Neural cell (in vitro differentiated cells): ENCODE measurements around the gene TBCK. TPM values are rescaled to one million over a fixed set of nuclear protein-coding genes. Genes with fewer than 3 reads are reported as not detected.

Experiments used
- H2AFZ ChIP-seq: fragments of 200-600, 300-800 bp; sonication (generic), shearing (Covaris generic); 2 replicates; pipeline ENCODE4 v1.6.0; 2014; ENCODE audit warnings: low read depth, mild to moderate bottlenecking, antibody characterized with exemption, low read length, moderate library complexity
- H3F3A ChIP-seq: fragments of 200-600 bp; shearing (Covaris generic); 2 replicates; pipeline ENCODE4 v1.6.1; 2016; ENCODE audit warnings: mild to moderate bottlenecking, moderate library complexity, mixed read lengths, antibody characterized with exemption, low read length; ENCODE audit not compliant: insufficient read depth, poor library complexity, severe bottlenecking
- H3K27ac ChIP-seq: fragments of 200-600, 300-800 bp; sonication (generic), shearing (Covaris generic); 2 replicates; pipeline ENCODE4 v1.5.1; 2014; ENCODE audit warnings: mild to moderate bottlenecking, low read length, moderate library complexity
- H3K27me3 ChIP-seq: fragments of 300-800, 200-600 bp; sonication (generic), shearing (Covaris generic); 2 replicates; pipeline ENCODE4 v1.6.0; 2014; ENCODE audit warnings: mild to moderate bottlenecking, low read depth, low read length, moderate library complexity; ENCODE audit not compliant: insufficient read depth
- H3K36me3 ChIP-seq: fragments of 300-800, 200-600 bp; sonication (generic), shearing (Covaris generic); 2 replicates; pipeline ENCODE4 v1.5.1; 2014; ENCODE audit warnings: mild to moderate bottlenecking, antibody characterized with exemption, low read length, moderate library complexity; ENCODE audit not compliant: insufficient read depth
- H3K4me2 ChIP-seq: fragments of 300-800, 200-600 bp; sonication (generic), shearing (Covaris generic); 2 replicates; pipeline ENCODE4 v1.6.0; 2014; ENCODE audit warnings: mild to moderate bottlenecking, low read length
- H3K4me3 ChIP-seq: fragments of 300-800, 200-600 bp; sonication (generic), shearing (Covaris generic); 2 replicates; pipeline ENCODE4 v1.5.1; 2014; ENCODE audit warnings: mild to moderate bottlenecking, low read length, moderate library complexity
- H3K79me2 ChIP-seq: fragments of 200-600 bp; shearing (Covaris generic); replicated peaks from 2 replicates; pipeline ENCODE4 v1.6.0; 2014; ENCODE audit warnings: mild to moderate bottlenecking, low read length, moderate library complexity; ENCODE audit not compliant: insufficient read depth
- H3K9ac ChIP-seq: fragments of 300-800, 200-600 bp; sonication (generic), shearing (Covaris generic); 2 replicates; pipeline ENCODE4 v1.6.1; 2016; ENCODE audit warnings: mild to moderate bottlenecking, low read length, mixed read lengths
- H3K9me2 ChIP-seq: fragments of 200-600 bp; shearing (Covaris generic); 2 replicates; pipeline ENCODE4 v1.6.1; 2016; ENCODE audit warnings: mild to moderate bottlenecking, low read length, mixed read lengths; ENCODE audit not compliant: insufficient read depth
- H3K9me3 ChIP-seq: fragments of 200-600, 300-800 bp; sonication (generic), shearing (Covaris generic); 2 replicates; pipeline ENCODE4 v1.6.1; 2016; ENCODE audit warnings: mild to moderate bottlenecking, mixed run types, low read length, moderate library complexity, mixed read lengths
- H4K20me1 ChIP-seq: fragments of 200-600 bp; shearing (Covaris generic); 2 replicates; pipeline ENCODE4 v1.6.1; 2016; ENCODE audit warnings: mild to moderate bottlenecking, mixed run types; ENCODE audit not compliant: insufficient read depth
- EP300 ChIP-seq: fragments of 450-650 bp; conservative IDR thresholded peaks from 2 replicates; pipeline ENCODE4 v1.6.1; 2014; ENCODE audit warnings: antibody characterized with exemption, mild to moderate bottlenecking, moderate library complexity; ENCODE audit not compliant: poor library complexity, severe bottlenecking
- EZH2 ChIP-seq: fragments of 200-600, 300-800 bp; shearing (Covaris generic), sonication (generic); IDR thresholded peaks from 2 replicates; pipeline ENCODE4 v1.6.1; 2014; ENCODE audit warnings: antibody characterized with exemption, low read length, borderline replicate concordance, mild to moderate bottlenecking; ENCODE audit not compliant: insufficient read depth, poor library complexity, severe bottlenecking
- MXI1 ChIP-seq: fragments of 450-650 bp; conservative IDR thresholded peaks from 2 replicates; pipeline ENCODE4 v1.6.1; 2014; ENCODE audit warnings: antibody characterized with exemption, mild to moderate bottlenecking; ENCODE audit not compliant: poor library complexity, severe bottlenecking
- POLR2AphosphoS5 ChIP-seq: IDR thresholded peaks from 2 replicates; pipeline ENCODE4 v1.6.1; 2012
- RAD21 ChIP-seq: fragments of 450-650 bp; conservative IDR thresholded peaks from 2 replicates; pipeline ENCODE4 v1.6.1; 2014; ENCODE audit warnings: antibody characterized with exemption, mild to moderate bottlenecking, moderate library complexity
- REST ChIP-seq: IDR thresholded peaks from 2 replicates; pipeline ENCODE4 v1.6.1; 2012; ENCODE audit warnings: borderline replicate concordance
- SMC3 ChIP-seq: fragments of 450-650 bp; conservative IDR thresholded peaks from 2 replicates; pipeline ENCODE4 v1.6.1; 2014; ENCODE audit warnings: antibody characterized with exemption, mild to moderate bottlenecking, moderate library complexity; ENCODE audit not compliant: poor library complexity
- TAF1 ChIP-seq: IDR thresholded peaks from 2 replicates; pipeline ENCODE4 v1.6.1; 2012; ENCODE audit warnings: low read depth
- polyA plus RNA-seq: library from polyadenylated mRNA; depleted of rRNA; stranded (reverse); fragments of >200 nt; gene quantifications from 2 replicates; pipeline ENCODE4 v1.2.3, GENCODE V29; 2014
- TF ChIP-seq, protein P1 (sequence below): fragments of 450-650 bp; IDR thresholded peaks from 2 replicates; pipeline ENCODE4 v1.5.1; 2014; ENCODE audit warnings: antibody characterized with exemption, mild to moderate bottlenecking, moderate library complexity; ENCODE audit not compliant: poor library complexity, severe bottlenecking

Gene TBCK
- polyA plus RNA-seq, 1 donor from 2014 or later, result 55.0 TPM

DNA sequence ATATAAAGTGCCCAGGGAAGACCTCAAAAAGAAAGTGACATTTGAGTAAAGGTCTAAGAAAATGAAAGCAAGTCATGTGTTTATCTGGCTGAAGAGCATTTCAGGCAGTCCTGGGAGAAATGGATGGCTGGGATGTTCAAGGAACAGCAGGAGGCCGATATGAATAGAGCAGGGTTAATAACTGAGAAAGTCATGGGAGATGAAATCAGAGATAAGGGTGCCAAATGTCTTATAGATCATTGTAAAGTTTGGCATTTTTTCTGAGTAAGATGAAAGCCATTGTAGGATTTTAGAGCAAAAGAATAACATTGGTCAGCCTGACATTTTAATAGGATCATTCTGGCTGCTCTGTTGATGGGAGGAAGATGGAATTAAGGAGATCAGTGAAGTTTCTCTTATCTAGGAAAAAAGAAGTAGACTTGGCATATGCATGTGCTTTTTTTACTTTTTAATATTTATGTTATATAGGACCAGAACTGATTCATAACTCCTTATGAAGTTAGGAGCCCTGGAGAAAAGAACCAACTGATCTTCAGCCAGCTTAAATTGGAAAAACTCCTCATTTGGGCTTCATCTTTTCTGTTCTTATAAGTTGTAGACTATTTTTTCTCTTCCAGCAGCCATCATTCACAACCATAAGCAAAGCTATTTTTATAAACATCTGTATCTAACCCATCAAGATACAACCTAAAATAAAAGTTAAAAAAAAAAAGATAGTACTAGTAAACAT, 18.9 kb upstream of the TBCK start:
- no peak overlapping the region for H3K9ac ChIP-seq
- no peaks in the 10 kb centered on the region for H3K79me2 ChIP-seq
- no peak overlapping the region for H3K4me3 ChIP-seq
- peaks cover 12% of the 10 kb centered on the region for H3K36me3 ChIP-seq
- no peaks in the 10 kb centered on the region for H3K9me2 ChIP-seq
- H2AFZ ChIP-seq, result no peak overlapping the region
- no peak overlapping the region for H3K27ac ChIP-seq
- no peaks in the 10 kb centered on the region for H3K27me3 ChIP-seq
- H3K9me3 ChIP-seq, result no peaks in the 10 kb centered on the region
- H3F3A ChIP-seq, result no peaks in the 10 kb centered on the region
- H3K4me2 ChIP-seq, result no peak overlapping the region
- no peak for TF ChIP-seq REST
- no peak for TF ChIP-seq MXI1
- no peak for TF ChIP-seq POLR2AphosphoS5
- no peak for TF ChIP-seq SMC3
- TF ChIP-seq, protein P1, sequence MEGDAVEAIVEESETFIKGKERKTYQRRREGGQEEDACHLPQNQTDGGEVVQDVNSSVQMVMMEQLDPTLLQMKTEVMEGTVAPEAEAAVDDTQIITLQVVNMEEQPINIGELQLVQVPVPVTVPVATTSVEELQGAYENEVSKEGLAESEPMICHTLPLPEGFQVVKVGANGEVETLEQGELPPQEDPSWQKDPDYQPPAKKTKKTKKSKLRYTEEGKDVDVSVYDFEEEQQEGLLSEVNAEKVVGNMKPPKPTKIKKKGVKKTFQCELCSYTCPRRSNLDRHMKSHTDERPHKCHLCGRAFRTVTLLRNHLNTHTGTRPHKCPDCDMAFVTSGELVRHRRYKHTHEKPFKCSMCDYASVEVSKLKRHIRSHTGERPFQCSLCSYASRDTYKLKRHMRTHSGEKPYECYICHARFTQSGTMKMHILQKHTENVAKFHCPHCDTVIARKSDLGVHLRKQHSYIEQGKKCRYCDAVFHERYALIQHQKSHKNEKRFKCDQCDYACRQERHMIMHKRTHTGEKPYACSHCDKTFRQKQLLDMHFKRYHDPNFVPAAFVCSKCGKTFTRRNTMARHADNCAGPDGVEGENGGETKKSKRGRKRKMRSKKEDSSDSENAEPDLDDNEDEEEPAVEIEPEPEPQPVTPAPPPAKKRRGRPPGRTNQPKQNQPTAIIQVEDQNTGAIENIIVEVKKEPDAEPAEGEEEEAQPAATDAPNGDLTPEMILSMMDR, result no peak
- TF ChIP-seq TAF1, result no peak
- no peak for TF ChIP-seq RAD21
- no peak for TF ChIP-seq EP300
- no peak for TF ChIP-seq EZH2
- no peaks in the 10 kb centered on the region for H4K20me1 ChIP-seq

DNA sequence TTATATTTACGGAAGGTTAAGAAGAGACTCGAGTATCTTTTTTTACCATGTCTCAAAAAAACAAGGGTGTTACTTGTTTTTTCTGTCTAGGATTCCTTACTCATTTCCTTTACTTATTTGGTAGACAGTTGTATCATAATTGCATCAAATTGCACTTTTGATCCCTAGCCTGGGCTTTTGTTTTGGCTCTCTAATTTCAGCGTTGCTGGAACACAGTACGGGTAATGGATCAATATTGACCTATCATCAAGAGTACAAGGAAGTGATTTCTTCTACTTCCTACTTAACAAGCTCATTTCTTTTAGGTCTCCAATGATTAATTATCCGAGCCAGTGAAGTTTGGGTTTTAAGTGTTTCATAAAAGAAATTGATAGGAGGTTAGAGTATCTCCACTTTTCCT, 17.2 kb upstream of the TBCK start:
- H3K36me3 ChIP-seq, result peaks cover 17% of the 10 kb centered on the region
- no peaks in the 10 kb centered on the region for H3F3A ChIP-seq
- no peak overlapping the region for H3K4me2 ChIP-seq
- no peak overlapping the region for H2AFZ ChIP-seq
- no peak overlapping the region for H3K9ac ChIP-seq
- no peak overlapping the region for H3K4me3 ChIP-seq
- no peaks in the 10 kb centered on the region for H3K79me2 ChIP-seq
- H3K9me2 ChIP-seq, result no peaks in the 10 kb centered on the region
- H3K27ac ChIP-seq, result no peak overlapping the region
- H3K27me3 ChIP-seq, result no peaks in the 10 kb centered on the region
- no peaks in the 10 kb centered on the region for H4K20me1 ChIP-seq
- TF ChIP-seq MXI1, result no peak
- no peak for TF ChIP-seq EP300
- no peak for TF ChIP-seq SMC3
- no peak for TF ChIP-seq EZH2
- no peak for TF ChIP-seq RAD21
- TF ChIP-seq, protein P1, result no peak
- no peak for TF ChIP-seq TAF1
- H3K9me3 ChIP-seq, result no peaks in the 10 kb centered on the region
